Ascending aorta (tissue), 2 donors: Measurements from ENCODE around the gene MYH7. TPM values are rescaled to one million over a fixed set of nuclear protein-coding genes. Genes with fewer than 3 reads are reported as not detected.
"Not testable (repeated sequence)": the region's sequence is repeated elsewhere in the genome, so short reads cannot be mapped to it uniquely, and the experiment has no call there.

Experiments used
- DNase-seq, 2 donors: peaks; one replicate each; pipeline ENCODE4 v3.0.0-alpha.2; 2019; ENCODE audit warnings: low spot score in 2 of 2
- H3K27ac ChIP-seq, 2 donors: fragments of 200-600 bp; sonication (generic); one replicate each; pipeline ENCODE4 v1.5.1; 2016 to 2017; ENCODE audit warnings: mild to moderate bottlenecking in 1 of 2
- H3K27me3 ChIP-seq: fragments of 200-600 bp; sonication (generic); one replicate; pipeline ENCODE4 v1.5.1; 2017
- H3K36me3 ChIP-seq, 2 donors: fragments of 200-600 bp; sonication (generic); one replicate each; pipeline ENCODE4 v1.5.1; 2016
- H3K4me1 ChIP-seq, 2 donors: fragments of 200-600 bp; sonication (generic); one replicate each; pipeline ENCODE4 v1.5.1; 2016 to 2017; ENCODE audit warnings: mild to moderate bottlenecking in 1 of 2
- H3K4me3 ChIP-seq, 2 donors: fragments of 200-600 bp; sonication (generic); one replicate each; pipeline ENCODE4 v1.5.1; 2016 to 2017; ENCODE audit warnings: mild to moderate bottlenecking in 1 of 2
- H3K9me3 ChIP-seq, 2 donors: fragments of 200-600 bp; sonication (generic); one replicate each; pipeline ENCODE4 v1.5.1; 2016
- CTCF ChIP-seq, 3 experiments: fragments of 200-600 bp in 2 of 3; fragments of 450-650 bp in 1 of 3; sonication (generic) in 2 of 3; IDR thresholded peaks; one replicate each; pipeline ENCODE4 v1.5.1; 2016 to 2019; ENCODE audit warnings: antibody characterized with exemption in 3 of 3, mild to moderate bottlenecking in 1 of 3, moderate library complexity in 1 of 3
- intact Hi-C: fragments of 100-400 bp; cut with DNase I; formaldehyde crosslinking; loops from one replicate; pipeline ENCODE4 v1.15.1; 2023
- total RNA-seq: library from RNA; depleted of rRNA; stranded (reverse); fragments of >200 nt; gene quantifications from one replicate; pipeline ENCODE4 v1.1.0, GENCODE V29; 2016

Gene MYH7
- total RNA-seq, 1 donor from 2014 or later, result not detected

DNA sequence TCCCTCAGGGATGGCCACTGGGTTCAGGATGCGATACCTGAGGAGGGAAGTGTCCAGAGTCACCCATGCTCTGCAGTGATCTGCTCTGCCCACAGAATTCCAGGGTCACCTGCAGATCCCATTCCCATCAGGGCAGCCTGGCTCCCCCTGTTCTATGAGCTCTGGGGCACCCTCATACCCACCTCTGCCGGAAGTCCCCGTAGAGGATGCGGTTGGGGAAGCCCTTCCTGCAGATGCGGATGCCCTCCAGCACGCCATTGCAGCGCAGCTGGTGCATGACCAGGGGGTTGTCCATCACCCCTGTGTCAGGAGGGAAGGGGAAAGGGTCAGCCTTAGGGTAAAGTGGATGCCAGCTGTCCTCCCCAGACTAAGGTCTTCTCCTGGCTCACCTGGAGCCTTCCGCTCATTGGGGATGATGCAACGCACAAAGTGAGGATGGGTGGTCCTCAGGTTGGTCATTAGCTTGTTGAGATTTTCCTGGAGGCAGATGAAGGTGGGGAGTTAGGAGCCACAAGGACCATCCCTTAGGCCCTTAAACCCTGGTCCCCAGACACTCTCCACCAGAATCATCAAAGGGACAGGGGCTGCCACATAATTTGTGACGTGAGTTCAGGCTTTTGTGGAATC is 38.6 kb downstream of the MYH7 start:
- DNase-seq, result no peak
- H3K4me1 ChIP-seq, result no peaks in the 10 kb centered on the region
- no peaks in the 10 kb centered on the region for H3K9me3 ChIP-seq
- intact Hi-C loops, result no loop called here
- no peak for TF ChIP-seq CTCF (IDR thresholded peaks at IDR 0.05)
- no peaks in the 10 kb centered on the region for H3K27me3 ChIP-seq
- no peak overlapping the region for H3K27ac ChIP-seq
- no peaks in the 10 kb centered on the region for H3K36me3 ChIP-seq
- H3K4me3 ChIP-seq, result no peak overlapping the region

DNA sequence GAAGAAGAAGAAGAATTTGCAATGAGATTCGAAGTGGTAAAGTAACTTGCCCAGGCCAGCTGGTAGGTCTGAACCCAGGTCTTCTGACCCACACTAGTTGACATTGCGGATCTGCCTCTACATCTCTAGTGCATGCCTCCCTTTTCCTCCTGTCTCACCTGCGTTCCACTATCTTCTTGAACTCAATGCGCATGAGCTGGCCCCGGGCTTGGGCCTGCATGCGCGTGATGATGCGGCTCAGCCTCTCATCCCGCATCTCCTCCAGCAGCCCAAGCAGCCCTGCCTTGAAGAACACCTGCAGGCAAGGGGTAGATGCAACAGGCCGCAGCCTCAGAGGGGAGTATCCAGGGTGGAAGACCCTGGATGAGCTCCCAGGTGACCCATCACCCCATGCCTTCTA is 39.3 kb downstream of the MYH7 start:
- TF ChIP-seq CTCF (IDR thresholded peaks at IDR 0.05), result no peak

GRCh38 chr14:23392613-23393012 is 42.8 kb downstream of the MYH7 start:
- Histone ChIP-seq H3K36me3 (no peaks in the 10 kb centered on the region), H3K9me3 (no peaks in the 10 kb centered on the region), H3K4me1 (no peaks in the 10 kb centered on the region), H3K4me3 (no peak overlapping the region), H3K27me3 (no peaks in the 10 kb centered on the region), H3K27ac (no peak overlapping the region)
- no peak for TF ChIP-seq CTCF (IDR thresholded peaks at IDR 0.05)
- intact Hi-C loops, result no loop called here
- DNase-seq, result no peak

More for the DNA sequence above, 39.3 kb downstream of the MYH7 start:
- H3K4me3 ChIP-seq, result no peak overlapping the region
- H3K9me3 ChIP-seq, result no peaks in the 10 kb centered on the region
- no peaks in the 10 kb centered on the region for H3K4me1 ChIP-seq
- no peaks in the 10 kb centered on the region for H3K27me3 ChIP-seq
- intact Hi-C loops, result no loop called here
- DNase-seq, result no peak
- no peaks in the 10 kb centered on the region for H3K36me3 ChIP-seq
- H3K27ac ChIP-seq, result no peak overlapping the region

DNA sequence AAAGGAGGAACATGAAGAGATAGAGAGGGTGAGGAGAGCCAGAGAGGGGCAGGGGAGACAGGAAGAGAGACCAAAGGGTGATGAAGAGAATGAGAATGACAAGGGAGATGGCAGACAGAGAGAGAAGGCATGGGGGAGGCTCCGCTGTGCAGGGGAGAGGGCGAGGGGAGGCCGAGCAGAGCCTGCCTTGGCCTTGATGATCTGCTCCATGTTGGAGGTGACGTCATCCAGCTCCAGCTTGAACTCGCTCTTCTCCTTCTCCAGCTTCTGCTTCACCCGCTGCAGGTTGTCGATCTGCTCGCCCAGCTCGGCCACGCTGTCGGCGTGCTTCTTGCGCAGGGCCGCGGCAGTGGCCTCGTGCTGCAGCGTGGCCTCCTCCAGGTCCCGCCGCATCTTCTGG is 45.6 kb downstream of the MYH7 start:
- H3K4me3 ChIP-seq, H3K36me3 ChIP-seq, DNase-seq, H3K9me3 ChIP-seq, H3K4me1 ChIP-seq, intact Hi-C loops, H3K27me3 ChIP-seq, H3K27ac ChIP-seq: not testable (repeated sequence)

DNA sequence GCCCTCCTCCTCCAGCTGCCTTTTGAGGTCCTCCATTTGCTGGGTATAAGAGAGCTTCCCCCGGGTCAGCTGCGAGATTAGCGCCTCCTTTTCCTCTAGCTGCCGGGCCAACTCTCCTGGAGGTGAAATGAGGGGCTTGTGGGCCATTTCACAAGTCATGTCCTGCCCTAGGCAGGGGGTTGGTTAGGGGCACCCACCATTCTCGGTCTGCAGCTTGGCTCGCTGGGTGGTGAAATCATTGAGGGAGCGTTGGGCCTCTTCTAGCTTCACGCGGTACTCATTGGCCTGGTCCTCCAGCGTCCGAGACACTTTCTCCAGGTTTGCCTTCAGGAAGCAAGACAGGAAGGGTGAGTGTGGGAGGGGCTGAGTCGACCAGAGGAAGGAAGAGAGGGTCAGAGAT is 46.1 kb downstream of the MYH7 start:
- Histone ChIP-seq H3K4me1 (no peaks in the 10 kb centered on the region), H3K27me3 (no peaks in the 10 kb centered on the region), H3K36me3 (no peaks in the 10 kb centered on the region), H3K27ac (no peak overlapping the region), H3K4me3 (no peak overlapping the region), H3K9me3 (no peaks in the 10 kb centered on the region)
- no peak for DNase-seq
- TF ChIP-seq CTCF (IDR thresholded peaks at IDR 0.05), result no peak
- intact Hi-C loops, result no loop called here

DNA sequence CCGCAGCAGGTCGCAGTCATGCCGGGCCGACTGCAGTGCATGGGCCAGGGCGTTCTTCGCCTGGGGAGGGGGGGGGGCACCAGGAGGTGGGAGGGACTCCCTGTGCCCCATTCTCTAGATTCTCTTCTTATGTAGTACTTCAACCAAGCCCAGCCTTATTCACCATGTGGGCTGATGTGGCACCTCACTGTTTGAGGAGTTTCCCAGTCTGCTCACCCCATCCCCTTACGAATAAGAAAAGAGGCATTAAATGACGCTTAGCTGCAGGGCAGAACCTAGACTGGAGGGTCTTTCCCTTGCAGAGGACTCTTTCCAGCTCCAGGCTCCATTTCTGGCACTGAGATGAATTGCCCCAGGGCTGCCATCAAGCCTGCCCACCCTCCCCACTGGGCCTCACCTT is 46.5 kb downstream of the MYH7 start:
- Histone ChIP-seq H3K27me3 (no peaks in the 10 kb centered on the region), H3K4me1 (no peaks in the 10 kb centered on the region), H3K36me3 (no peaks in the 10 kb centered on the region), H3K9me3 (no peaks in the 10 kb centered on the region), H3K27ac (no peak overlapping the region), H3K4me3 (no peak overlapping the region)
- no peak for TF ChIP-seq CTCF (IDR thresholded peaks at IDR 0.05)
- intact Hi-C loops, result no loop called here
- DNase-seq, result no peak
